ENCODE results near the gene C6orf62.
"Not testable (repeated sequence)": the region's sequence is repeated elsewhere in the genome, so short reads cannot be mapped to it uniquely, and the experiment has no call there.

Gene C6orf62

DNA sequence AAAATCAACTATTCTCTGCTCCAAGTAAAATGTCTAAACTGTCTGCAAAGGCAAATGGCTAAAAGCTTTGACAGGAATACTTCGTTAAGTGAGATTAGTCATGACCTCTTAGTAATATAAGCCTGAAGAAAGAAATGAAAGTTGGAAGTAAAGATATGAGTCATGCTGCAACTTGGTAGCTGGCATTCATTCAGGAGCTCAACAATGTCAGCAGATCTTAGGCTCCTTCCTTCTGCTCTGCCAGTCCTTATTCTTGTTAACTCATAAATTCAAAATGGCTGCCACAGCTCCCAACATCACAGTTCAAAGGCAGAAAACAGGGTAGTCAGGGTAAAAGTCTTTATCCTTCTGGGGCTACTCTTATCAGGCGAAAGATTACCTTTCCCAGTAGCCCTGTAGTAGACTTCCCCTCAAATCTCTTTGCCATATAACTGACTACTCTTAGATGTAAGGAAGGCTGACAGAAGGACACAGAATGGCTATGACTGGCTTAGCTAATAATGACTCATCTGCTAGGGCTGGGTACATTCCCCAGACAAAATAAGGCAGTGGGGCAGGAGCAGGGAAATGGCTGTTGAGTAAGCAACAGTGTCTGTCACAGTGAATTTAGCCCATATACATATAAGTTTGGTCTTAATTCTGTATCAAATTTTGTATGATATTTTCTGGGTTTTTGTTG is 24.4 kb upstream of the C6orf62 start:
- DNase-seq (ENCODE audit: low read depth), result no peak

GRCh38 chr6:24742216-24742738 is 23.3 kb upstream of the C6orf62 start:
- no peak for DNase-seq (ENCODE audit: low read depth)

DNA sequence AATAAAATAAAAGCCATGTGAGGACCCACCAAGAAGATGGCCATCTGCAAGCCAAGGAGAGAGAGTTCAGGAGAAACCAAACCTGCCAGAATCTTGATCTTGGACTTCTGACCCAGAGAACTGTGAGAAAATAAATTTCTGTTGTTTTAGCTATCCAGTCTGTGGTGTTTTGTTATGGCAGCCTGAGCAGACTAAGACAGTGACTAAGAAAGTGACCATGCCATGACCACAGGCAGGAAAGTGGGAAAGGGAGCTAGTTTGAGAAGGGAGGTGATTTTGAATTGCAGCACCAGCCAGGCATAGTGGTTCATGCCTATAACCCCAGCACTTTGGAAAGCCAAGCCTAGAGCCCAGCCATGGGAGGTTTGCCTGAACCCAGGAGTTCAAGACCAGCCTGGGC is 21.9 kb upstream of the C6orf62 start:
- no peak for DNase-seq (ENCODE audit: low read depth)

- no peak for DNase-seq (ENCODE audit: low read depth)
These were observed 19.8 kb upstream of the C6orf62 start for GRCh38 chr6:24738741-24739140.

GRCh38 chr6:24734710-24735109 is 15.8 kb upstream of the C6orf62 start:
- not testable (repeated sequence) for DNase-seq (ENCODE audit: low read depth)

DNA sequence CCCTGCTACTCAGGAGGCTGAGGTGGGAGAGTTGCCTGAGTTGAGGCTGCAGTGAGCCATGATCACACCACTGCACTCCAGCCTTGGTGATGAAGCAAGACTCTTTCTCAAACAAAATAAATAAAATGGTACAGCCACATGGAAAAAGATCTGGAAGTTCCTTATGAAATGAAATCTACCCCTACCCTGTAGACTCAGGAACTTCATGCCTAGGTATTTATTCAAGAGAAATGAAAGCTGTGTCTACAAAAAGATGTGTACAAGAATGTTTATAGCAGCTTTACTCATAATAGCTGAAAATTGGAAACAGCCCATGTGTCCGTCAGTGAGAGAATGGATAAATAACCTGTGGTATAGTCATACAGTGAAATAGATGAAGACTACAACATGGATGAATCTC is 15.2 kb upstream of the C6orf62 start:
- no peak for DNase-seq (ENCODE audit: low read depth)

DNA sequence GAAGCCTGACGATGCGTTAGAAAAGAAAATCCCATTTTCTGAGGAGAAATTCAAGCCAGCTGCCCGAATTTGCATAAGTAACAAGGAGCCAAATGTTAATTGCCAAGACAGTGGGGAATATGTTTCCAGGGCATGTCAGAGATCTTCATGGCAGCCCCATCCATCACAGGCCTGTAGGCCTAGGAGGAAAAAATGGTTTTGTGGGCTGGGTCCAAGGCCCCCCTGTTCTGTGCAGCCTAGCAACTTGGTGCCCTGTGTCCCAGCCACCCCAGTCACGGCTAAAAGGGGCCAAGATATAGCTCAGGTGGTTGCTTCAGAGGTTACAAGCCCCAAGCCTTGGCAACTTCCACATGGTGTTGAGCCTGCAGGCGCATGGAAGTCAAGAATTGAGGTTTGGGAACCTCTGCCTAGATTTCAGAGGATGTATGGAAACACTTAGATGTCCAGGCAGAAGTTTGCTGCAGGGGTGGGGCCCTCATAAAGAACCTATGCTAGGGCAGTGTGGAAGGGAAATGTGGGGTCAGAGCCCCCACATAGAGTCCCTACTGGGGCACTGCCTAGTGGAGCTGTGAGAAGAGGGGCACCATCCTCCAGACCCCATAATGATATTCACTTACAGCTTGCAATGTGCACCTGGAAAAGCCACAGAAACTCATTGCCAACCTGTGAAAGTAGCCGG is 12.6 kb upstream of the C6orf62 start:
- not testable (repeated sequence) for DNase-seq (ENCODE audit: low read depth)

GRCh38 chr6:24730653-24731052 is 11.7 kb upstream of the C6orf62 start:
- DNase-seq (ENCODE audit: low read depth), result not testable (repeated sequence)

DNA sequence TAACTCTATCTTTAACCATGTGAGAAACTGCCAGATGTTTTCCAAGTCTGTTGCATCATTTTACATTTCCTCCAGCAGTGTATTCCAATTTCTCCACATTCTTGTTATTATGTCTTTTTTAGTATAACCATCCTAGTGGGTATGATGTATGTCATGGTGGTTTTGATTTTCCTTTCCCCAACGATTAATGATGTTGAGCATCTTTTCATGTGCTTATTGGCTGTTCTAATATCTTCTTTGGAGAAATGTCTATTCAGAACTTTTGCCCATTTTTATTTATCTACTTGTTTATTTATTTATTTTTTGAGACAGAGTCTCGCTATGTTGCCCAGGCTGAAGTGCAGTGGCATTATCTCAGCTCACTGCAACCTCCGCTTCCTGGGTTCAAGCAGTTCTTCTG is 4.3 kb upstream of the C6orf62 start:
- DNase-seq (ENCODE audit: low read depth), result no peak

DNA sequence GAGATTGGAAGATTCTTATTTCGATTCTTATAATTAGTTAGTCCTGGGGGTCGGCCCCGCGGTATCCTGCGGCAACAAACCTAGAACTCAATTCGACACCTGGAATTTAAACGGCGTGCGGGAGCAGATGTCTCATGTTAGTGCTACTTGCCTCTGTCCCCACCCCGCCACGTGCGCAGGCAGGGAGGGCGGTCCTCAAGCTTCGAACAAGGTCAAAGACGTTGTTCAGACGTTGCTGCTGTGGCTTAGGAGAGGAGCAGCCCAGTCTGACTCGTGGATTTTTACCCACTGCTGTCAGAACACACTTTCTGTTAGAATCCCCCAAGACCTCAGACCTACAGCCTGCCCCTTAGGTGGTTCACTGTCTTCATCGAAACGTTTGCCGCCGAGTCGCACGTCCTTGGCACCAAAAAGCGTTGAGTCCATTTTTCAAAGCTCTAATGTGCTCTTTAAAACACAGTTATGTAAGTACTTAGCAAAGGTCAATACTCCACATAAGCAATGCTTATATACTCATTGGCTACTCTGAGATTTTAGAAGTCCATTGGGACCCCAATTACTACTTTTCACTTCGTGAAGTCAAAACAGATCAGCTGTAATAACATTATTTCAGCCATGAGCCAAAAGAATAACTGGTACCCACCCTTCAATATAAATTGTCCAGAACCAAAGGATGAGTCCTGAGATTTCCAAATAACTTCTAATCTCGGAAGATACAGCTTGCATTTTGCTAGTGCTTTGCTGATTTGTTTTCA is 2.7 kb upstream of the C6orf62 start:
- peak; percentile 79 for DNase-seq (ENCODE audit: low read depth)

- DNase-seq (ENCODE audit: low read depth), result peak; percentile 100
These were observed 1.9 kb upstream of the C6orf62 start for GRCh38 chr6:24720604-24721460.

DNA sequence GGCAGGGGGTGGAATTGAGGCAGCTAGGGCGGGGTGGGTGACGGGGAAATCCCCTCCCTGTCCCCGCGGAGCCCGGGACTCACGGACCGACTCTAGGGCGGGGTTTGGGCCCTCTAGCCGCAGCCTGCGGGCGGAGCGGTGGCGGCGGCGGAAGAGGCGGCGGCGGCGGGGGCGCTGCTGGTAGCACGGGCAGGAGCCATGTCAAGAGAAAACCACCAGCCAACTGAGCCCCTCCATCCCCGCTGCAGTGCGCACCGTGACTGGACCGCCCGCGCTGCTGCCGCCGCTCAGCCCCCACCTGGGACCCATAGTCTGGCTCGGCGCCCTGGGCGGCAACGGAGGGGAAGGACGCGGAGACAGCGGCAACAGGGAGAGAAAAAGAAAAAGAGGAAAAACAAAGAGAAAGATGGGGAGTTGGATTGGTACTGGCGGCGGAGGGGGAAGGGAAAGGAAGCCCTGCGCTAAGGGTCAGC is 1.2 kb upstream of the C6orf62 start:
- peak; percentile 62 for DNase-seq (ENCODE audit: low read depth)

GRCh38 chr6:24718449-24719124 is 367 bp downstream of the C6orf62 start:
- no peak for DNase-seq (ENCODE audit: low read depth)

DNA sequence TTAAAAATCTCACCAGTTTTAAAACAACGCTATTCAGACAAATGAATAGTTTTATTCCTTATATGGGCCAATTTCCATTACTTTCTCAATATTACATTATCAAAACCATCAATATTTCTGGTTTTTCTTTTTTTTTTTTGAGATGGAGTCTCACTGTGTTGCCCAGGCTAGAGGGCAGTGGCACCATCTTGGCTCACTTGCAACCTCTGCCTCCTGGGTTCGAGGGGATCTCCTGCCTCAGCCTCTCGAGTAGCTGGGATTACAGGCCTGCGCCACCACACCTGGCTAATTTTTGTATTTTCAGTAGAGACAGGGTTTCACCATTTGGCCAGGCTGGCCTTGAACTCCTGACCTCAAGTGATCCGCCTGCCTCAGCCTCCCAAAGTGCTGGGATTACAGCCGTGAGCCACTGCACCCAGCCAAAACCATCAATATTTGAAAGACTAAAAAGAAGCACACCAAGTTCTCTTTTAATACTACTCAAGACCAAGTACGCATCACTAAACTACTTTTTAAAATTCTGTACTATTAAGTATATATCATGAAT is 2.3 kb downstream of the C6orf62 start:
- DNase-seq (ENCODE audit: low read depth), result not testable (repeated sequence)

DNA sequence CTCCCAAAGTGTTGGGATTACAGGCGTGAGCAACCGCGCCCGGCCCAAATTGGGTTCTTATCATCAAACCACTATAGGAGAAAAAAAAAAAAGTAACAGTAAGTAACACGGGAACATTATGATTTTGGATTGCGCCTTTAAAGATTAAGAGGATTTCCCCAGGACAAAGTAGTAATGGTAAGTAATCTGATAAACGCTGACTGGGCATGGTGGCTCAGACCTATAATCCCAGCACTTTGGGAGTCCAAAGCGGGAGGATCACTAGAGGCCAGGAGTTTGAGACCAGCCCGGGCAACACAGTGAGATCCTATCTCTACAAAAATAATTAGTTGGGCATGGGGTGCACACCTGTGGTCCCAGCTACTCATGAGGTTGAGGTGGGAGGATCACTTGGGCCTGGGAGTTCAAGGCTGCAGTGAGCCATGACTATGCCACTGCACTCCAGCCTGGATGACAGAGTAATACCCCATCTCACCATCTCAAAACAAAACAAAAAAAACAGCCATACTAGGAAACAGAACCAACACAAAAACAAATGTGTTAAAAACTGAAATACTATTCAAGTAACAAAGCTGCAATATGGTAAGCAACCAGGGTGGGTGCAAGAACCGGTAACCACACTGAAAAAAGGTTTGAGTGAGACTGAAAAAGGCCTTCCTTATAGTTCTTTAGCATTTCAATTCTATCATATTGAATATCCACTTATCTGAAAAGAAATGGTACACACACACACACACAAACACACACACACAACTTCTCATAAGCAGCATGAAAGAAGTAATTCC is 8.2 kb downstream of the C6orf62 start:
- DNase-seq (ENCODE audit: low read depth), result no peak

DNA sequence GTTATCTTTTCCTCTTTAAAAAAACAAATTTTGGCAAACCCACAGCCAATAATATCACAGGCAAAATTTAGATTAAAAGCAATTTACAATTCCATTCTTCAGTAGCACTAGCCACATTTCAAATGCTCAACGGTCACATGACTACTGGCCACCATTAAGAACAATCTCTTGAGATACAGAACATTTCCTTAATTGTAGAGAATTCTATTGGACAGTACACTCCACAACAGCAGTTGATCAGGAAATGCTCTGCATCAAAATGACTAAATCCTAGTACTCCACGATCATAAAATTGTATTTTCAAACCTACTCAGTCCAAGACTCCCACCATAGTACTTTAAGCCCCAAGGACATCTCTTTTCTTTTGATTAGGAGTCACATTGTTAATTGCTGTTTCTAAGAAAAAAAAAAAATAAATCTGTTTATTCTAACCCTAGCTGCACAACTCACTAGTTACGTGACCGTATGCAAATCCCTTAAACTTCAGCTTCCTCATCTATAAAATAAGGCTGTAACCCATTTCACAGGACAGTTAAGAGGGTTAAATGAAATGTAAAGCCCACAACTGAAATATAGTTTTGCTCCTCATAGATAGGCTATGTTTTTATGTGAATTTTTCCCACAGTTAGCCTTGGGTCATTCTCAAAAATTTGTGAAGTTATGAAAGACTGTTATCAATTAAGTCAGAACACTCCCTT is 9.8 kb downstream of the C6orf62 start:
- DNase-seq (ENCODE audit: low read depth), result no peak

DNA sequence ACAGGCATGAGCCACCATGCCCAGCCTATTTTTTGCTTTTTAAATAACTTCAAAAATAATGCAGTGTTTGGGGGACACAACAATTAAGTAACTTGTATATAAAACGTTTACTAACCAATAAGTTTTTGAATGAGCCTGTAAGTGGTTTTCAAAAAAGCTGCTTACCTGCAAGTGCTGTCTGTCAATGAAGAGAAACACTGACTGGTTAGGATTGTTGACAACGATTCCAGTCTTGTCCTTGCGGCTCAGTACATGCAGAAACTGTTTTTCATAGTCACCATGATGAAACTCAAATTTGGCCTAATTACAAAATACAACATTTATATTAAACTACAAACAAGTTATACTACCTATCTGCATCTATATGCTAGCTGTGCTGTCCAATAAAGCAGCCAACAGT is 10.3 kb downstream of the C6orf62 start:
- DNase-seq (ENCODE audit: low read depth), result no peak

DNA sequence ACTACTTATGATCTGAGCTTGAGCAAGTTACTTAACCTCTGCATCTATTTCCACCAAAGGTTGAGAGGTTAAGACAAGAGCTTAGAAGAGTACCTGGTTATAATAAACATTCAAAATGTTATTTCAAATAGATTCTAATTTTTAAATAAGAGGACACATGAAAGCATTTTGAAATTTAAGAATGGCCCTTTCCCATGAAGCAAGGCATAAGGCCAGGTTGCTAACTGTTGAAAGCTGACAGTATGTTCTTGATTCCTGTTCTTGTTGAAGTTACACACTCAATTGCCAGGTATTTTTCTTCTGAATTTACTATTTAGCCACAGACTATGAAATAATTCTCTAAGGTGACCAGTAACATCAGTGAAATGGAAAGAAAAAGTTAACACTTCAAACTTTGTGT is 14.5 kb downstream of the C6orf62 start:
- DNase-seq (ENCODE audit: low read depth), result no peak

- no peak for DNase-seq (ENCODE audit: low read depth)
These were observed 16.2 kb downstream of the C6orf62 start for GRCh38 chr6:24702720-24703282.
